Measurements from ENCODE around the gene CAST. TPM values are rescaled to one million over a fixed set of nuclear protein-coding genes. Genes with fewer than 3 reads are reported as not detected.
A peak's percentile ranks its signal among the peaks of the same experiment; 100 is the strongest.

The CAST gene
- total and polyA plus RNA-seq, 2 donors (not counting 3 experiments of a cell fraction or from before 2014, with no cell fraction given) = 33.7 to 194 TPM

- dilution Hi-C loops (cut with MboI; ENCODE audit: extremely low pct_ligation_motif_present, low sequenced_read_pairs) (no loop called here), intact Hi-C loops (cut with micrococcal nuclease) (no loop called here)
- TF ChIP-seq FOS (IDR thresholded peaks at IDR 0.05; ENCODE audit: borderline replicate concordance, insufficient read depth, low read length) = peak; percentile 38
- no peak for TF ChIP-seq GATA2 (IDR thresholded peaks at IDR 0.05; ENCODE audit: insufficient read depth, insufficient read length, low read depth, low read length)
- Histone ChIP-seq H3K9me3 (replicated peaks; ENCODE audit: control insufficient read depth, insufficient read depth, low read length) (no peaks in the 10 kb centered on the region), H2AFZ (ENCODE audit: low read depth, low read length) (no peak overlapping the region), H4K20me1 (replicated peaks; ENCODE audit: control insufficient read depth, extremely low read depth, insufficient read depth, low read length) (no peaks in the 10 kb centered on the region), H3K9ac (replicated peaks; ENCODE audit: extremely low read depth, insufficient read depth, low read length) (no peak overlapping the region), H3K27me3 (ENCODE audit: control insufficient read depth in 2 of 2, insufficient read depth in 2 of 2, low read length in 2 of 2) (no peaks in the 10 kb centered on the region), H3K9me1 (replicated peaks; ENCODE audit: control insufficient read depth, extremely low read depth, insufficient read depth, low read length) (no peaks in the 10 kb centered on the region), H3K79me2 (ENCODE audit: control insufficient read depth, insufficient read depth, low read length) (no peaks in the 10 kb centered on the region), H3K4me1 (ENCODE audit: control insufficient read depth, extremely low read depth, insufficient read depth, low read length) (peaks cover 12% of the 10 kb centered on the region), H3K4me3 (replicated peaks in 1 of 3; ENCODE audit: insufficient read depth in 1 of 3, low read depth in 1 of 3, low read length in 3 of 3) (no peak overlapping the region), H3K36me3 (ENCODE audit: control insufficient read depth in 2 of 2, extremely low read depth in 1 of 2, insufficient read depth in 2 of 2, low read length in 2 of 2) (no peaks in the 10 kb centered on the region), H3K27ac (ENCODE audit: insufficient read depth, low read depth, low read length) (no peak overlapping the region), H3K4me2 (ENCODE audit: insufficient read depth, low read length) (no peak overlapping the region)
- BruUV-seq (replicated peaks) = no TSS peak
- ChIA-PET POLR2A (no interaction called here), CTCF (interaction anchor here (1.2 to 1.9 kb wide), 3 partner anchors 9 to 73 kb away, joined by 5 to 8 read pairs (median 6); no protein-coding TSS in a partner anchor)
- peak; percentile 44 for DNase-seq (ENCODE audit: low read depth, low spot score)
- peak; percentile 58 for FAIRE-seq
Measured at GRCh38 chr5:96629774-96630173, 32.4 kb upstream of the CAST start.

GRCh38 chr5:96633820-96634219 is 28.4 kb upstream of the CAST start:
- TF ChIP-seq FOS (IDR thresholded peaks at IDR 0.05; ENCODE audit: borderline replicate concordance, insufficient read depth, low read length) (peak; percentile 50), GATA2 (IDR thresholded peaks at IDR 0.05; ENCODE audit: insufficient read depth, insufficient read length, low read depth, low read length) (no peak)
- peaks cover 12% of the 10 kb centered on the region for H3K4me1 ChIP-seq (ENCODE audit: control insufficient read depth, extremely low read depth, insufficient read depth, low read length)
- ChIA-PET CTCF (no interaction called here), POLR2A (no interaction called here)
- dilution Hi-C loops (cut with MboI; ENCODE audit: extremely low pct_ligation_motif_present, low sequenced_read_pairs) (no loop called here), intact Hi-C loops (cut with micrococcal nuclease) (no loop called here)
- no TSS peak for BruUV-seq (replicated peaks)
- no peaks in the 10 kb centered on the region for H3K9me3 ChIP-seq (replicated peaks; ENCODE audit: control insufficient read depth, insufficient read depth, low read length)
- H3K79me2 ChIP-seq (ENCODE audit: control insufficient read depth, insufficient read depth, low read length) = no peaks in the 10 kb centered on the region
- no peak overlapping the region for H3K27ac ChIP-seq (ENCODE audit: insufficient read depth, low read depth, low read length)
- no peak overlapping the region for H3K9ac ChIP-seq (replicated peaks; ENCODE audit: extremely low read depth, insufficient read depth, low read length)
- no peaks in the 10 kb centered on the region for H3K9me1 ChIP-seq (replicated peaks; ENCODE audit: control insufficient read depth, extremely low read depth, insufficient read depth, low read length)
- no peaks in the 10 kb centered on the region for H3K36me3 ChIP-seq (ENCODE audit: control insufficient read depth in 2 of 2, extremely low read depth in 1 of 2, insufficient read depth in 2 of 2, low read length in 2 of 2)
- H3K27me3 ChIP-seq (ENCODE audit: control insufficient read depth in 2 of 2, insufficient read depth in 2 of 2, low read length in 2 of 2) = no peaks in the 10 kb centered on the region
- FAIRE-seq (no peak), DNase-seq (ENCODE audit: low read depth, low spot score) (no peak)
- H3K4me3 ChIP-seq (replicated peaks in 1 of 3; ENCODE audit: insufficient read depth in 1 of 3, low read depth in 1 of 3, low read length in 3 of 3) = no peak overlapping the region
- H3K4me2 ChIP-seq (ENCODE audit: insufficient read depth, low read length) = no peak overlapping the region
- no peaks in the 10 kb centered on the region for H4K20me1 ChIP-seq (replicated peaks; ENCODE audit: control insufficient read depth, extremely low read depth, insufficient read depth, low read length)
- no peak overlapping the region for H2AFZ ChIP-seq (ENCODE audit: low read depth, low read length)

Measured in endothelial cell of umbilical vein (primary cell).